HCT116 (cell line): ENCODE data around the gene TULP4. TPM values are rescaled to one million over a fixed set of nuclear protein-coding genes. Genes with fewer than 3 reads are reported as not detected.

Source experiments
- ATAC-seq: fragments of 200-7000 bp; cut with Tn5 transposase; 2 replicates; pipeline ENCODE4 v1.9.1; 2020; ENCODE audit warnings: mild to moderate bottlenecking, moderate library complexity
- BruUV-seq: library from RNA; stranded (reverse); fragments of 400-500 nt; replicated peaks from 2 replicates; lab custom pipeline; 2021; lab: Mats Ljungman, UMichigan
- CTCF ChIA-PET: fragments of 300-600 bp; sonication (Branson Sonifier 250); formaldehyde crosslinking; loops from one replicate; lab custom pipeline; 2021; ENCODE audit warnings: antibody characterized with exemption; lab: Charles Lee
- POLR2A ChIA-PET: fragments of 300-600, 350-600 bp; sonication (Branson Sonifier 250); formaldehyde crosslinking; loops from one replicate; lab custom pipeline; 2021; ENCODE audit warnings: antibody characterized with exemption; lab: Charles Lee
- RAD21 ChIA-PET, 2 experiments: fragments of 300-600 bp; sonication (Branson Sonifier 250); formaldehyde crosslinking; loops; one replicate each; lab custom pipeline; 2023; ENCODE audit warnings: low total read pairs in 2 of 2; ENCODE audit not compliant: uncharacterized antibody in 2 of 2, unreplicated experiment in 2 of 2, low non-redundant PET in 1 of 2; lab: Charles Lee
- DNase-seq: peaks from one replicate; pipeline ENCODE4 v3.0.0-alpha.2; 2010; ENCODE audit warnings: low read depth, low spot score
- H2AFZ ChIP-seq: fragments of 200-600 bp; shearing (Covaris generic), sonication (generic); 2 replicates; pipeline ENCODE4 v1.6.1; 2017; ENCODE audit warnings: low read depth, mixed run types, mixed read lengths, antibody characterized with exemption, low read length; ENCODE audit not compliant: poor library complexity, severe bottlenecking
- H3K27ac ChIP-seq: 2 replicates; pipeline ENCODE4 v1.5.1; 2012; ENCODE audit warnings: low read depth, low read length
- H3K27me3 ChIP-seq: fragments of 200-600 bp; sonication (generic); 2 replicates; pipeline ENCODE4 v1.6.1; 2016; ENCODE audit warnings: mixed run types, low read length, mixed read lengths; ENCODE audit not compliant: insufficient read depth
- H3K36me3 ChIP-seq, 2 experiments: fragments of 200-500 bp in 1 of 2; fragments of 200-600 bp in 1 of 2; sonication (Bioruptor generic) in 1 of 2; sonication (generic) in 1 of 2; 2 replicates each; pipeline versions ENCODE4 v1.5.1 to v1.6.1; 2014 to 2016; ENCODE audit warnings: low read length in 2 of 2, inconsistent platforms in 1 of 2, mixed read lengths in 1 of 2, mixed run types in 1 of 2; ENCODE audit not compliant: insufficient read depth in 2 of 2, control insufficient read depth in 1 of 2
- H3K4me1 ChIP-seq, 2 experiments: fragments of 200-600 bp in 1 of 2; sonication (generic) in 1 of 2; 2 replicates each; pipeline versions ENCODE4 v1.5.1 to v1.6.1; 2012 to 2017; ENCODE audit warnings: low read length in 2 of 2, inconsistent platforms in 1 of 2, mild to moderate bottlenecking in 1 of 2, mixed read lengths in 1 of 2, mixed run types in 1 of 2, moderate library complexity in 1 of 2; ENCODE audit not compliant: insufficient read depth in 2 of 2, control insufficient read depth in 1 of 2
- H3K4me2 ChIP-seq: fragments of 200-600 bp; sonication (generic); 2 replicates; pipeline ENCODE4 v1.6.1; 2017; ENCODE audit warnings: mixed run types, low read length, mixed read lengths
- H3K4me3 ChIP-seq, 2 experiments: fragments of 200-600 bp in 1 of 2; sonication (generic) in 1 of 2; replicated peaks in 1 of 2; 2 replicates each; pipeline ENCODE4 v1.5.1; 2011 to 2016; ENCODE audit warnings: low read length in 2 of 2, control low read depth in 1 of 2, low read depth in 1 of 2, mild to moderate bottlenecking in 1 of 2, mixed read lengths in 1 of 2, mixed run types in 1 of 2
- H3K79me2 ChIP-seq: fragments of 200-600 bp; sonication (generic); 2 replicates; pipeline ENCODE4 v1.6.1; 2017; ENCODE audit warnings: mild to moderate bottlenecking, mixed run types, low read length, moderate library complexity, mixed read lengths; ENCODE audit not compliant: insufficient read depth
- H3K9ac ChIP-seq: fragments of 200-600 bp; sonication (generic); 2 replicates; pipeline ENCODE4 v1.6.1; 2016; ENCODE audit warnings: low read length, mixed read lengths
- H3K9me2 ChIP-seq: fragments of 200-600 bp; sonication (generic), shearing (Covaris generic); 2 replicates; pipeline ENCODE4 v1.6.1; 2017; ENCODE audit warnings: mixed run types, mild to moderate bottlenecking, moderate library complexity; ENCODE audit not compliant: insufficient read depth
- H3K9me3 ChIP-seq, 2 experiments: fragments of 200-500 bp in 1 of 2; fragments of 200-600 bp in 1 of 2; sonication (Bioruptor generic) in 1 of 2; sonication (generic) in 1 of 2; 2 replicates each; pipeline ENCODE4 v1.6.1; 2014 to 2017; ENCODE audit warnings: low read length in 2 of 2, mixed read lengths in 2 of 2, inconsistent platforms in 1 of 2, low read depth in 1 of 2, mild to moderate bottlenecking in 1 of 2, mixed run types in 1 of 2, moderate library complexity in 1 of 2; ENCODE audit not compliant: control insufficient read depth in 1 of 2, insufficient read depth in 1 of 2
- H4K20me1 ChIP-seq: fragments of 200-600 bp; sonication (generic), shearing (Covaris generic); 2 replicates; pipeline ENCODE4 v1.6.1; 2017; ENCODE audit warnings: mixed run types, mild to moderate bottlenecking, moderate library complexity; ENCODE audit not compliant: insufficient read depth
- CBX3 ChIP-seq: IDR thresholded peaks from 2 replicates; pipeline ENCODE4 v1.6.1; 2012; ENCODE audit warnings: low read depth
- CEBPB ChIP-seq: IDR thresholded peaks from 2 replicates; pipeline ENCODE4 v1.6.1; 2012; ENCODE audit warnings: low read depth
- CTCF ChIP-seq, 3 experiments: fragments of 200-600 bp in 1 of 3; sonication (generic) in 1 of 3; IDR thresholded peaks in 2 of 3; conservative IDR thresholded peaks in 1 of 3; 2 replicates each; pipeline ENCODE4 v1.5.1; 2012 to 2017; ENCODE audit warnings: low read depth in 2 of 3, low read length in 2 of 3, antibody characterized with exemption in 1 of 3, borderline replicate concordance in 1 of 3, control low read depth in 1 of 3, mild to moderate bottlenecking in 1 of 3, mixed read lengths in 1 of 3, mixed run types in 1 of 3, moderate library complexity in 1 of 3; ENCODE audit not compliant: insufficient read depth in 1 of 3
- EGR1 ChIP-seq: IDR thresholded peaks from 2 replicates; pipeline ENCODE4 v1.6.1; 2012; ENCODE audit warnings: low read depth
- ELF1 ChIP-seq: IDR thresholded peaks from 2 replicates; pipeline ENCODE4 v1.6.1; 2012; ENCODE audit warnings: low read depth, borderline replicate concordance
- EZH2 ChIP-seq: fragments of 200-600 bp; sonication (generic); IDR thresholded peaks from 2 replicates; pipeline ENCODE4 v1.6.1; 2017; ENCODE audit warnings: antibody characterized with exemption, mixed run types
- EZH2phosphoT487 ChIP-seq: fragments of 200-600 bp; IDR thresholded peaks from 2 replicates; pipeline ENCODE4 v1.6.1; 2018; ENCODE audit warnings: antibody characterized with exemption, borderline replicate concordance
- FOSL1 ChIP-seq: IDR thresholded peaks from 2 replicates; pipeline ENCODE4 v1.6.1; 2012; ENCODE audit warnings: low read depth
- MAX ChIP-seq: IDR thresholded peaks from 2 replicates; pipeline ENCODE4 v1.6.1; 2012
- POLR2A ChIP-seq: IDR thresholded peaks from 2 replicates; pipeline ENCODE4 v1.7.0; 2011; ENCODE audit warnings: borderline replicate concordance; ENCODE audit not compliant: insufficient read depth, insufficient read length; ENCODE audit errors: extremely low read depth
- POLR2AphosphoS5 ChIP-seq: IDR thresholded peaks from 2 replicates; pipeline ENCODE4 v1.6.1; 2011; ENCODE audit warnings: mild to moderate bottlenecking, low read depth, low read length, moderate library complexity
- REST ChIP-seq: IDR thresholded peaks from 2 replicates; pipeline ENCODE4 v1.6.1; 2012; ENCODE audit warnings: low read depth
- SIN3A ChIP-seq: IDR thresholded peaks from 2 replicates; pipeline ENCODE4 v1.6.1; 2012; ENCODE audit warnings: low read depth
- SP1 ChIP-seq: IDR thresholded peaks from 2 replicates; pipeline ENCODE4 v1.6.1; 2012; ENCODE audit warnings: low read depth
- SRF ChIP-seq: IDR thresholded peaks from 2 replicates; pipeline ENCODE4 v1.6.1; 2012; ENCODE audit warnings: low read depth
- ZBTB33 ChIP-seq: IDR thresholded peaks from 2 replicates; pipeline ENCODE4 v1.6.1; 2011; ENCODE audit warnings: mild to moderate bottlenecking, low read length, moderate library complexity; ENCODE audit not compliant: insufficient replicate concordance; ENCODE audit errors: extremely low read depth
- ZFX ChIP-seq: fragments of 450-650 bp; IDR thresholded peaks from 2 replicates; pipeline ENCODE4 v1.6.1; 2017
- intact Hi-C: fragments of 100-400 bp; cut with micrococcal nuclease; formaldehyde crosslinking; loops from 2 replicates; pipeline ENCODE4 v1.10.0; 2022
- total RNA-seq: library from RNA; stranded (reverse); gene quantifications from one replicate; pipeline ENCODE4 v1.2.1, GENCODE V29; 2021; ENCODE audit not compliant: unreplicated experiment

The TULP4 gene
- total RNA-seq, 1 experiment from 2014 or later: 70.8 TPM

GRCh38 chr6:158544428-158544827, 232.2 kb downstream of the TULP4 start (continued):
- TF ChIP-seq POLR2AphosphoS5 (no peak), CEBPB (no peak), SIN3A (no peak)

- Histone ChIP-seq H3K27me3 (no peaks in the 10 kb centered on the region), H4K20me1 (no peaks in the 10 kb centered on the region), H2AFZ (no peak overlapping the region), H3K4me2 (no peak overlapping the region), H3K36me3 (no peaks in the 10 kb centered on the region), H3K9me3 (no peaks in the 10 kb centered on the region), H3K9me2 (no peaks in the 10 kb centered on the region), H3K27ac (no peak overlapping the region), H3K4me1 (no peaks in the 10 kb centered on the region), H3K4me3 (no peak overlapping the region), H3K9ac (no peak overlapping the region), H3K79me2 (no peaks in the 10 kb centered on the region)
- ATAC-seq (no peak), DNase-seq (no peak)
- ChIA-PET POLR2A (no interaction called here), CTCF (no interaction called here), RAD21 (no interaction called here)
- BruUV-seq: no TSS peak
- intact Hi-C loops: no loop called here
- TF ChIP-seq FOSL1 (no peak), SP1 (no peak), EGR1 (no peak), ZBTB33 (no peak), MAX (no peak), CTCF (IDR thresholded peaks at IDR 0.05 in 2 of 3, conservative IDR thresholded peaks at IDR 0.05 in 1 of 3; ENCODE audit: borderline replicate concordance in 1 of 3, insufficient read depth in 1 of 3, low read depth in 2 of 3, low read length in 2 of 3) (no peak), CBX3 (no peak), EZH2phosphoT487 (no peak), ELF1 (no peak), CEBPB (no peak), SIN3A (no peak), REST (no peak), POLR2AphosphoS5 (no peak), SRF (no peak), EZH2 (no peak), POLR2A (no peak), ZFX (no peak)
Observed at GRCh38 chr6:158545043-158545966, 233.0 kb downstream of the TULP4 start.
